H9 (cell line): ENCODE results near the gene TENM3. TPM values are rescaled to one million over a fixed set of nuclear protein-coding genes. Genes with fewer than 3 reads are reported as not detected.

ENCODE experiments used
- DNase-seq: peaks from one replicate; pipeline ENCODE4 v3.0.0-alpha.2; 2017
- H2AFZ ChIP-seq: one replicate; pipeline ENCODE4 v1.6.1; 2013; ENCODE audit warnings: mild to moderate bottlenecking, low read length, control low read depth, moderate library complexity
- H2AK5ac ChIP-seq: 2 replicates; pipeline ENCODE4 v1.6.1; 2013; ENCODE audit warnings: low read length, control low read depth, mixed read lengths; ENCODE audit not compliant: insufficient read length
- H2BK120ac ChIP-seq: one replicate; pipeline ENCODE4 v1.6.1; 2013; ENCODE audit warnings: low read depth, mild to moderate bottlenecking, low read length, control low read depth, inconsistent platforms; ENCODE audit not compliant: poor library complexity, severe bottlenecking
- H2BK12ac ChIP-seq: 2 replicates; pipeline ENCODE4 v1.6.1; 2013; ENCODE audit warnings: low read length, control low read depth, mixed read lengths, low read depth; ENCODE audit not compliant: insufficient read length
- H2BK15ac ChIP-seq: 2 replicates; pipeline ENCODE4 v1.6.1; 2013; ENCODE audit warnings: low read depth, low read length, control low read depth
- H2BK20ac ChIP-seq: one replicate; pipeline ENCODE4 v1.6.1; 2013; ENCODE audit warnings: low read depth, mild to moderate bottlenecking, low read length, control low read depth, inconsistent platforms; ENCODE audit not compliant: poor library complexity, severe bottlenecking
- H2BK5ac ChIP-seq: 2 replicates; pipeline ENCODE4 v1.6.1; 2013; ENCODE audit warnings: low read length, control low read depth, mixed read lengths; ENCODE audit not compliant: insufficient read length
- H3K14ac ChIP-seq: 2 replicates; pipeline ENCODE4 v1.6.1; 2013; ENCODE audit warnings: low read length, control low read depth; ENCODE audit not compliant: insufficient read depth
- H3K18ac ChIP-seq: 2 replicates; pipeline ENCODE4 v1.6.1; 2013; ENCODE audit warnings: low read depth, mild to moderate bottlenecking, mixed read lengths, low read length, control low read depth; ENCODE audit not compliant: insufficient read length
- H3K23ac ChIP-seq: 2 replicates; pipeline ENCODE4 v1.6.1; 2013; ENCODE audit warnings: low read length, control low read depth, mixed read lengths, low read depth; ENCODE audit not compliant: insufficient read length
- H3K23me2 ChIP-seq: 2 replicates; pipeline ENCODE4 v1.6.1; 2013; ENCODE audit warnings: low read depth, mild to moderate bottlenecking, mixed read lengths, low read length, control low read depth; ENCODE audit not compliant: insufficient read length, poor library complexity, severe bottlenecking
- H3K27ac ChIP-seq: 2 replicates; pipeline ENCODE4 v1.5.1; 2013; ENCODE audit warnings: low read length, control low read depth, mixed read lengths, low read depth; ENCODE audit not compliant: insufficient read length
- H3K27me3 ChIP-seq: 2 replicates; pipeline ENCODE4 v1.6.1; 2013; ENCODE audit warnings: low read length, control low read depth, inconsistent platforms; ENCODE audit not compliant: insufficient read depth
- H3K4ac ChIP-seq: 2 replicates; pipeline ENCODE4 v1.6.1; 2013; ENCODE audit warnings: low read depth, mild to moderate bottlenecking, control low read depth, inconsistent platforms, low read length, moderate library complexity
- H3K4me1 ChIP-seq: 2 replicates; pipeline ENCODE4 v1.6.1; 2013; ENCODE audit warnings: low read length, control low read depth, inconsistent platforms; ENCODE audit not compliant: insufficient read depth
- H3K4me2 ChIP-seq: 2 replicates; pipeline ENCODE4 v1.6.1; 2013; ENCODE audit warnings: low read length, control low read depth, mixed read lengths; ENCODE audit not compliant: insufficient read length, insufficient read depth
- H3K56ac ChIP-seq: 2 replicates; pipeline ENCODE4 v1.6.1; 2013; ENCODE audit warnings: low read depth, mild to moderate bottlenecking, mixed read lengths, low read length, control low read depth; ENCODE audit not compliant: insufficient read length
- H3K79me1 ChIP-seq: 2 replicates; pipeline ENCODE4 v1.6.1; 2013; ENCODE audit warnings: low read depth, mild to moderate bottlenecking, moderate library complexity, low read length, control low read depth, inconsistent platforms; ENCODE audit not compliant: insufficient read depth, poor library complexity, severe bottlenecking
- H3K79me2 ChIP-seq: 2 replicates; pipeline ENCODE4 v1.6.1; 2013; ENCODE audit warnings: low read length, control low read depth, inconsistent platforms; ENCODE audit not compliant: insufficient read depth
- H3K9ac ChIP-seq: 2 replicates; pipeline ENCODE4 v1.6.1; 2013; ENCODE audit warnings: low read length, control low read depth, mixed read lengths; ENCODE audit not compliant: insufficient read length; ENCODE audit errors: extremely low read depth
- H3K9me3 ChIP-seq: one replicate; pipeline ENCODE4 v1.6.1; 2013; ENCODE audit warnings: low read depth, low read length, inconsistent platforms; ENCODE audit not compliant: control insufficient read depth
- H3T11ph ChIP-seq: one replicate; pipeline ENCODE4 v1.6.1; 2013; ENCODE audit warnings: mild to moderate bottlenecking, low read length, control low read depth, inconsistent platforms
- H4K20me1 ChIP-seq: one replicate; pipeline ENCODE4 v1.6.1; 2013; ENCODE audit not compliant: control insufficient read depth, insufficient read length, insufficient read depth
- H4K5ac ChIP-seq: 2 replicates; pipeline ENCODE4 v1.6.1; 2013; ENCODE audit warnings: low read depth, mild to moderate bottlenecking, mixed read lengths, low read length, control low read depth; ENCODE audit not compliant: insufficient read length
- H4K8ac ChIP-seq: replicated peaks from 2 replicates; pipeline ENCODE4 v1.6.1; 2013; ENCODE audit warnings: low read length, control low read depth, mixed read lengths, low read depth; ENCODE audit not compliant: insufficient read length
- H4K91ac ChIP-seq: 2 replicates; pipeline ENCODE4 v1.6.1; 2013; ENCODE audit warnings: low read depth, mild to moderate bottlenecking, moderate library complexity, mixed read lengths, low read length, control low read depth; ENCODE audit not compliant: insufficient read length
- H3K27ac Mint-ChIP-seq, 3 experiments: 2 replicates in 2 of 3; 3 replicates in 1 of 3; pipeline ENCODE4 v1.8.0; 2020 to 2021; ENCODE audit warnings: mixed read lengths in 3 of 3, mild to moderate bottlenecking in 1 of 3, moderate library complexity in 1 of 3
- H3K27me3 Mint-ChIP-seq: 2 replicates; pipeline ENCODE4 v1.8.0; 2021; ENCODE audit warnings: low read depth, mild to moderate bottlenecking, moderate library complexity, mixed read lengths
- H3K36me3 Mint-ChIP-seq, 3 experiments: 2 replicates in 2 of 3; 3 replicates in 1 of 3; pipeline ENCODE4 v1.8.0; 2020 to 2021; ENCODE audit warnings: low read depth in 3 of 3, mixed read lengths in 3 of 3; ENCODE audit not compliant: insufficient read depth in 1 of 3
- H3K4me1 Mint-ChIP-seq, 2 experiments: 2 replicates each; pipeline ENCODE4 v1.8.0; 2020; ENCODE audit warnings: mixed read lengths in 2 of 2
- H3K4me3 Mint-ChIP-seq, 2 experiments: 2 replicates in 1 of 2; 3 replicates in 1 of 2; pipeline ENCODE4 v1.8.0; 2020 to 2021; ENCODE audit warnings: mild to moderate bottlenecking in 2 of 2, mixed read lengths in 2 of 2, moderate library complexity in 1 of 2
- H3K9me3 Mint-ChIP-seq, 2 experiments: 2 replicates in 1 of 2; 3 replicates in 1 of 2; pipeline ENCODE4 v1.8.0; 2020; ENCODE audit warnings: mild to moderate bottlenecking in 2 of 2, mixed read lengths in 2 of 2, moderate library complexity in 1 of 2
- CTCF ChIP-seq: fragments of 200-600 bp; sonication (generic); conservative IDR thresholded peaks from 3 replicates; pipeline ENCODE4 v1.8.0; 2021; ENCODE audit warnings: antibody characterized with exemption, mild to moderate bottlenecking
- WGBS: extraction: QIAGEN DNeasy Blood & Tissue Kit; methylation state at CpG from one replicate; pipeline ENCODE4 v1.1.7; 2013; ENCODE audit warnings: missing lambda C conversion rate, low lambda C conversion rate, mixed read lengths; ENCODE audit not compliant: insufficient read length; ENCODE audit errors: extremely low coverage; 5-methylcytosine and 5-hydroxymethylcytosine counted together
- total RNA-seq: library from RNA; stranded (reverse); gene quantifications from 2 replicates; pipeline ENCODE4 v1.2.1, GENCODE V29; 2021

TENM3 gene
- total RNA-seq, 1 experiment from 2014 or later: 49.6 TPM

GRCh38 chr4:182294451-182294850 lies 51.2 kb downstream of the TENM3 start:
- no peak overlapping the region for H3K56ac ChIP-seq
- H3K9me3 ChIP-seq: no peaks in the 10 kb centered on the region
- H3K4me1 ChIP-seq: peaks cover 8% of the 10 kb centered on the region; the same call in 1 of the 2 replicates
- no peaks in the 10 kb centered on the region for H3K79me1 ChIP-seq
- no peaks in the 10 kb centered on the region for H4K20me1 ChIP-seq
- H4K8ac ChIP-seq: no peak overlapping the region
- no peak overlapping the region for H3K14ac ChIP-seq
- H2BK120ac ChIP-seq: no peak overlapping the region
- H3K23me2 ChIP-seq: no peaks in the 10 kb centered on the region
- H4K5ac ChIP-seq: no peak overlapping the region
- Mint-ChIP-seq H3K4me1 (peaks cover 24 to 28% of the 10 kb centered on the region in 2 experiments), H3K27ac (peak overlapping the region in 1 of 3 experiments; percentile 18; a peak in 1 of 7 replicates), H3K27me3 (no peaks in the 10 kb centered on the region), H3K36me3 (no peaks in the 10 kb centered on the region), H3K4me3 (no peak overlapping the region), H3K9me3 (no peaks in the 10 kb centered on the region)
- no peak overlapping the region for H2BK12ac ChIP-seq
- H4K91ac ChIP-seq: no peak overlapping the region
- no peak overlapping the region for H3K4me2 ChIP-seq
- H3K9ac ChIP-seq: no peak overlapping the region
- no CpG with 5 or more reads among the region's 4 CpGs for WGBS
- H2BK20ac ChIP-seq: no peak overlapping the region
- no peaks in the 10 kb centered on the region for H3K27me3 ChIP-seq
- no peak overlapping the region for H3T11ph ChIP-seq
- DNase-seq: no peak
- no peak for TF ChIP-seq CTCF
- H3K23ac ChIP-seq: no peak overlapping the region
- no peak overlapping the region for H2AFZ ChIP-seq
- H2BK5ac ChIP-seq: no peak overlapping the region
- no peak overlapping the region for H2BK15ac ChIP-seq
- H3K79me2 ChIP-seq: no peaks in the 10 kb centered on the region
- no peak overlapping the region for H3K18ac ChIP-seq
- no peak overlapping the region for H3K4ac ChIP-seq
- H2AK5ac ChIP-seq: no peak overlapping the region
- no peak overlapping the region for H3K27ac ChIP-seq
